ENCODE results near the gene TBC1D7.

The TBC1D7 gene

DNA sequence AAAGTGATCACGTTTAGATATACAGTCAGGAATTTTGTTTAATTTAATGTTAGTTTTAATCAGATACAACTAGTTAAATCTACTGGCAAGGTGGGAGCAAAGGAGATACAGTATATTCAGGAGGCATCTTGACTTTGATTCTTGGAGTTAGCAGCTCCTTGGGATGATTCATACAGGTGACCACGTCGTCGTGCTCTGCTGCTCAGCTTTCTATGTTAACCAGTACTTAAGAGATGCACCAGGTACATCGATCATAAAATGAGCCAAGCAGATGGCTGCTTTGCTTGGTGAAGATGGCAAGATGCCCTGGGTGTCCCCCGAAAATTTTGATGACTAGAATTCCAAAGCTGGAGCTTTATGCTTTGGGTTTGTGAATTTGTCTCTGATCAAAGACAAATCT is 64.7 kb downstream of the TBC1D7 start:
- no peak for DNase-seq

DNA sequence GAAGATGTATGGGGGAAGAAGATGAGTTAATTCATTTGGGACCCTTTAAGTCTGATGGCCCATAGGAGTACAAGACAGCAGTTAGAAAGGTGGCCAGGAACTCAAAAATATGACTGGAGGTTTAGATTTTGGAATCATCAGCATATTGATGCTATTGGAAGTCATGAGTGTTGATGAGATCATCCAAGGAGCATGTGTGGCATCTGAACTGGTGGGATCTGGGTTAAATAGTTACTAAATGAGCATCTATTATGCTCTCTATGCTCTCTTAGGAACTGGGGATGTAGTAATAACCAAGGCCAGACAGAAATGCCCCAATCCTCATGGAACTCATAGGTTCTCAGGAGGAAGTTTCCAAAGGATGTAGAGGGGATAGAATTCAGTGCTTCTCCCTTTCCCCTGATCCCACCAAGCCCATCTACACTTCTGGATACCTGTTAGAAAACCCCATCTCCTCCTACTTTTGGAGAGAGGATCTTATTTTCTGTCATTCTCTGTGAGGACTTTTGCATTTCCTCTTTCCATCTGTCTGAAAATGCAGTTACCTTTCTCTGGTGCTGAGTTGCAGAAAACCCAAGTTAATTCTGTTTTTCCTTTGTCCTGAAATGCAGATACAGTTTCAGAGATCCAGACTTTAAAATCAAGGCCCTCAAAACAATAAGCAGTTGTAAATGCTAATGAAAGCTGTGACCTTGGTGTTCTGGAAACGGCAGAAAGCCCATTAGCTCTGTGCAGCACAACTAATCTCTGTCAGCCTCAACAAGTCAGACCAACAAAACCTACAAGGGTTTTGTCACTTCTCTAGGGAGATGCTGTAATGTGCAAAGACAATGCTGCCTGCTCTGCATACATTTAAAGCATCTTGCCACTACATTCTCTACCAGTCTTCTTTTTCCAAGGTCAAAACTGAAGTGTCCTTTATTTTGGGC is 65.8 kb downstream of the TBC1D7 start:
- DNase-seq = no peak

- no peak for DNase-seq
These were observed 66.8 kb downstream of the TBC1D7 start for GRCh38 chr6:13261464-13261994.

DNA sequence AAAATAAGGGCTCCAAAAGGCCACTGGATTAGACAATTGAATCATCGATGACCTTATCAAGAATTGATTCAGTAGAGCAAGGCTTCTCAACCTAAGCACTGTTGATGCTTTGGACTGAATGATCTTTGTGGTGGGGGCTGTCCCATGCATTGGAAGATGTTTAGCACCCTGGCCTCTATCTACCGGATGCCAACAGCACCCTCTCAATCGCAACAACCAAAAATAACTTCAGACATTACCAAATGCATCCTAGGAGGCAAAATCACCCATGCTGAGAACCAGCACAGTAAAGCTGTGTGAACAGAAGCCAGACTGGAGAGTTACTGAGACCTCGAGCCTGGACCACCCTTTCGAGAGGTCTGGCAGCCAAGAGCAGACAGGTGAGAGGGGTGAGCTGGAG is 67.5 kb downstream of the TBC1D7 start:
- DNase-seq = no peak

- no peak for DNase-seq
These were observed 68.2 kb downstream of the TBC1D7 start for GRCh38 chr6:13260101-13260598.

DNA sequence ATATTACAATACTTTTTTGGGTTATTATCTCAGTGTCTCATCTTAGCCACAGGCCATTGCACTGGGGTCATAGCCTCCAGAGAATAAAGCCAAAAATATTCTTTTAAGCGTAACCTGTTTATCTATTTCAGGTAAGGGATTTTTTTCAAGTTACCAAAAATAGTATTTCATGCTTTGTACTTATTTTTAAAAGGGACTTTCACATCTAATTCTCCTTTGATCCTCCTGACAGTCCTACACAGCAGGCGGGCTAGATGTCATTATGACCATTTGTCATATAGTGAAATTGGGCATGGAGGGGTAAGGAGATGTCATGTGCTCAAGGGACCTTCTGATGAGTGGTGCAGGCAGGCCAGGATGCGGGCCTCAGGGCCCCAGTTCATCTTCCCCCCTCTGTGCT is 68.9 kb downstream of the TBC1D7 start:
- no peak for DNase-seq

DNA sequence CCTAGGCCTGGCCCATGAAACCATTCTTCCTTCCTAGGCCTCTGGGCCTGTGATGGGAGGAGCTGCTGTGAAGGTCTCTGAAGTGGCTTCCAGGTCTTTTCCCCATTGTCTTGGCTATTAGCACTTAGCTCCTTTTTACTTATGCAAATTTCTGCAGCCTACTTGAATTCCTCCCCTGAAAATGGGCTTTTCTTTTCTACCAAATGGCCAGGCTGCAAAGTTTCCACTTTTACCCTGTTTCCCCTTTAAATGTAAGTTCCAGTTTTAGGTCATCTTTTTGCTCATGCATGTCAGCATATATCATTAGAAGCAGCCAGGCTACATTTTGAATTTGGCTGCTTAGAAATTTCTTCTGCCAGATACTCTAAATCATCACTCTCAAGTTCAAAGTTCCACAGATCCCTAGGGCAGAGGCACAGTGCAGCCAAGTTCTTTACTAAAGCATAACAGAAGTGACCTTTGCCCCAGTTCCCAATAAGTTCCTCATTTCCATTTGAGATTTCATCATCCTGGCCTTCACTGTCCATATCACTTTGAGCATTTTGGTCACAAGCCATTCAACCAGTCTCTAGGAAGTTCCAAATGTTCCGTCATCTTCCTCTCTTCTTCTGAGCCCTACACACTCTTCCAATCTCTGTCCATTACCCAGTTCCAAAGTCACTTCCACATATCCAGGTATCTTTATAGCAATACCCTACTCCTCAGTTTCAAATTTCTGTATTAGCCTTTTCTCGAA is 71.9 kb downstream of the TBC1D7 start:
- DNase-seq = no peak
